Upper lobe of left lung (tissue), 6 donors: ENCODE results near the gene JOSD1. TPM values are rescaled to one million over a fixed set of nuclear protein-coding genes. Genes with fewer than 3 reads are reported as not detected.

Experiments used
- ATAC-seq, 2 donors: fragments of 200-7000 bp; cut with Tn5 transposase; one replicate each; pipeline ENCODE4 v1.9.1; 2022; ENCODE audit warnings: mild to moderate bottlenecking in 2 of 2, moderate library complexity in 2 of 2; ENCODE audit not compliant: low FRiP score in 2 of 2
- DNase-seq, 2 donors: peaks; one replicate each; pipeline ENCODE4 v3.0.0-alpha.2; 2019 to 2020
- H3K27ac ChIP-seq, 4 donors: fragments of 200-600 bp; sonication (generic); one replicate each; pipeline ENCODE4 v1.5.1; 2016 to 2019
- H3K27me3 ChIP-seq, 4 donors: fragments of 200-600 bp; sonication (generic); one replicate each; pipeline ENCODE4 v1.5.1; 2017 to 2019
- H3K36me3 ChIP-seq, 4 donors: fragments of 200-600 bp; sonication (generic); one replicate each; pipeline ENCODE4 v1.5.1; 2016 to 2019
- H3K4me1 ChIP-seq, 4 donors: fragments of 200-600 bp; sonication (generic); one replicate each; pipeline ENCODE4 v1.5.1; 2018 to 2019
- H3K4me3 ChIP-seq, 4 donors: fragments of 200-600 bp; sonication (generic); one replicate each; pipeline ENCODE4 v1.5.1; 2017 to 2019; ENCODE audit warnings: mild to moderate bottlenecking in 2 of 4, moderate library complexity in 1 of 4
- H3K9me3 ChIP-seq, 4 donors: fragments of 200-600 bp; sonication (generic); one replicate each; pipeline ENCODE4 v1.5.1; 2018 to 2019
- CTCF ChIP-seq, 6 experiments: fragments of 450-650 bp in 4 of 6; fragments of 200-600 bp in 2 of 6; sonication (generic) in 2 of 6; IDR thresholded peaks; one replicate each; pipeline ENCODE4 v1.5.1; 2016 to 2019; ENCODE audit warnings: antibody characterized with exemption in 6 of 6
- EP300 ChIP-seq, 4 donors: sonication (generic); formaldehyde crosslinking; IDR thresholded peaks; one replicate each; pipeline ENCODE4 v1.5.1; 2017; ENCODE audit warnings: antibody characterized with exemption in 4 of 4, control low read depth in 2 of 4
- POLR2A ChIP-seq, 4 donors: fragments of 450-650 bp; IDR thresholded peaks; one replicate each; pipeline ENCODE4 v1.5.1; 2016 to 2017; ENCODE audit warnings: antibody characterized with exemption in 4 of 4, mild to moderate bottlenecking in 2 of 4
- POLR2AphosphoS5 ChIP-seq, 2 donors: sonication (generic); formaldehyde crosslinking; IDR thresholded peaks; one replicate each; pipeline ENCODE4 v1.5.1; 2017; ENCODE audit warnings: antibody characterized with exemption in 2 of 2
- WGBS, 2 donors: methylation state at CpG; one replicate each; pipeline ENCODE4 v1.1.5; 2017 to 2018; 5-methylcytosine and 5-hydroxymethylcytosine counted together
- total RNA-seq, 6 donors: library from RNA; depleted of rRNA in 4 of 6; stranded (reverse); fragments of >200 nt in 4 of 6; gene quantifications; one replicate each; pipeline versions ENCODE4 v1.1.0 to v1.2.1, GENCODE V29; 2016 to 2021
- donor health status: DM: no; HTN: no; CAD: no; lungs with moderate emphysema.
- donor health status: DM: no; HTN: yes; CAD: no; lungs with severe emphysema.

JOSD1 gene
- total RNA-seq, result 10 to 100 TPM; 47.1 to 84.8 (median 67.3) TPM

GRCh38 chr22:38700789-38701628 is at the start of gene JOSD1:
JOSD1 (minus strand) TSS chr22:38700943; CDS start chr22:38699987, 956 bp downstream.
- H3K4me1 ChIP-seq, result peaks cover 45 to 52% (median 50%) of the 10 kb centered on the region in 4 donors
- peaks cover 0 to 3% (median 0%) of the 10 kb centered on the region in 4 donors for H3K36me3 ChIP-seq
- peak; percentile 96 to 99 for DNase-seq
- peak within 1 kb of the TSS; percentile 60 to 74 (median 65) for H3K4me3 ChIP-seq
- TF ChIP-seq EP300 (IDR thresholded peaks at IDR 0.05) (peak; percentile 47 to 96 (median 77)), POLR2A (IDR thresholded peaks at IDR 0.05) (peak; percentile 89 to 99 (median 95)), POLR2AphosphoS5 (IDR thresholded peaks at IDR 0.05) (peak; percentile 99 to 100), CTCF (IDR thresholded peaks at IDR 0.05) (peak in 4 of 6 experiments; percentile 34 to 57 (median 45))
- H3K27me3 ChIP-seq, result no peaks in the 10 kb centered on the region
- peak within 1 kb of the TSS; percentile 97 to 99 (median 98) for H3K27ac ChIP-seq
- 0 to 5% methylated on average over 9 to 10 of the region's 94 CpGs for WGBS, 2 donors
- H3K9me3 ChIP-seq, result no peaks in the 10 kb centered on the region
- ATAC-seq, result peak; percentile 71 to 77

- Histone ChIP-seq H3K9me3 (no peaks in the 10 kb centered on the region), H3K36me3 (peaks cover 55 to 81% (median 76%) of the 10 kb centered on the region in 4 donors), H3K27me3 (no peaks in the 10 kb centered on the region), H3K27ac (peak overlapping the region in 2 of 4 donors; percentile 83 to 98), H3K4me1 (peaks cover 35 to 43% (median 40%) of the 10 kb centered on the region in 4 donors), H3K4me3 (no peak overlapping the region)
- no peak for ATAC-seq
- no peak for DNase-seq
- TF ChIP-seq POLR2A (IDR thresholded peaks at IDR 0.05) (no peak), EP300 (IDR thresholded peaks at IDR 0.05) (no peak), POLR2AphosphoS5 (IDR thresholded peaks at IDR 0.05) (no peak), CTCF (IDR thresholded peaks at IDR 0.05) (no peak)
- 93 to 96% methylated on average over 14 of the region's 14 CpGs for WGBS, 2 donors
Observed at GRCh38 chr22:38750104-38750503, 49.4 kb upstream of the JOSD1 start.

GRCh38 chr22:38748487-38749136 is 47.9 kb upstream of the JOSD1 start:
- WGBS, 2 donors, result 89 to 94% methylated on average over 14 of the region's 14 CpGs
- Histone ChIP-seq H3K27me3 (no peaks in the 10 kb centered on the region), H3K36me3 (peaks cover 64 to 96% (median 90%) of the 10 kb centered on the region in 4 donors), H3K9me3 (no peaks in the 10 kb centered on the region), H3K4me1 (peaks cover 22 to 31% (median 29%) of the 10 kb centered on the region in 4 donors), H3K27ac (peak overlapping the region in 1 of 4 donors; percentile 7), H3K4me3 (no peak overlapping the region)
- ATAC-seq, result no peak
- DNase-seq, result no peak
- TF ChIP-seq POLR2A (IDR thresholded peaks at IDR 0.05), result no peak
- TF ChIP-seq POLR2AphosphoS5 (IDR thresholded peaks at IDR 0.05), result no peak
- no peak for TF ChIP-seq CTCF (IDR thresholded peaks at IDR 0.05)
- TF ChIP-seq EP300 (IDR thresholded peaks at IDR 0.05), result no peak

DNA sequence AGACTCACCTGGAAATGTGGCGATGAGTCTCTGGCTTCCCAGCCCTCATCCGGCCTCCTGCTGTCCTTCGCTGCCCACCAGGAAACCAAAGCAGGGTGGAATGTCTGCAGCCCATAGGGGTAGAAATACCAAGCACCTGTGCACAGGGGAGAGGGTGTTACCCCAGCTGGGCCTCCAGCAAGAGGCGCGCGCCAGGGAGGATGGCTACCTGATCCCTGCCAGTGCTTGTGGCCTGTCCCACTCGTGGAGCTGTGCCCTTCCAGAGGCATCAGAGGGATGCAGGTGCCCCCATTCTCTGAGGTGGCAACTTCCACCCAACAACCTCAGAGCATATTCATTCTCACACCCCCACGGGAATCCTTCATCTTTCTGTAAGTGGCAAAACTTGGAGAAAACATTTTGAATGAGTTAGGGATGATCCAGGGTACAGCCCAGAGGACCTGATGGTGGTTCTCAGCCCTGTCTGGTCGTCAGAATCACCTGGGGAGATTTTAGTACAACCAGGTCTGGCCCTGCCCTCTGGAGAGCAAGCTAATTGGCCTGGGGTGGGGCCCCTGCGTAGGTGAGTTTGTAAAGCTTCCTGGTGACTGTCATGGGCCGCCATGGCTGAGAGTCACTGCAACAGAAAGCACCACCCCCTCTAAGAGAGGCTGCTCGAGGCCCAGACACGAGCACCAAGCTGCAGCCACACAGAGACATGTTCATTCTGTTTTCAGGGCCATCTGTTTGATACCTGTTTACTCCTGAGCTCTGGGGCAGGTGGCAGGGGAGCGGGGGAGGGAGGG is 45.1 kb upstream of the JOSD1 start:
- Histone ChIP-seq H3K9me3 (no peaks in the 10 kb centered on the region), H3K36me3 (peaks cover 84 to 100% (median 98%) of the 10 kb centered on the region in 4 donors), H3K4me3 (no peak overlapping the region), H3K4me1 (peaks cover 3 to 6% (median 4%) of the 10 kb centered on the region in 4 donors), H3K27ac (no peak overlapping the region), H3K27me3 (no peaks in the 10 kb centered on the region)
- no peak for DNase-seq
- WGBS, 2 donors, result 87 to 90% methylated on average over 9 to 14 of the region's 14 CpGs
- peak in 1 of 2 donors; percentile 2 for ATAC-seq
- TF ChIP-seq CTCF (IDR thresholded peaks at IDR 0.05) (no peak), EP300 (IDR thresholded peaks at IDR 0.05) (no peak), POLR2AphosphoS5 (IDR thresholded peaks at IDR 0.05) (no peak), POLR2A (IDR thresholded peaks at IDR 0.05) (no peak)
